HS-27A (cell line): ENCODE data around the gene MEIOSIN.

Experiments
- DNase-seq: peaks from one replicate; pipeline ENCODE4 v3.0.0-alpha.2; 2012; ENCODE audit warnings: low read depth, missing footprints

Gene MEIOSIN

GRCh38 chr19:45801603-45802175 lies 68.5 kb downstream of the MEIOSIN start:
- no peak for DNase-seq

GRCh38 chr19:45804140-45804958 lies 71.1 kb downstream of the MEIOSIN start:
- DNase-seq = no peak

- no peak for DNase-seq
These were observed 71.7 kb downstream of the MEIOSIN start for GRCh38 chr19:45804959-45805230.

- DNase-seq = no peak
These were observed 72.5 kb downstream of the MEIOSIN start for GRCh38 chr19:45805719-45806118.

- DNase-seq = peak; percentile 39
These were observed 76.5 kb downstream of the MEIOSIN start for GRCh38 chr19:45809643-45810159.

- no peak for DNase-seq
These were observed 79.1 kb downstream of the MEIOSIN start for GRCh38 chr19:45812297-45812696.
